Activated naive CD4-positive, alpha-beta T cell treated with anti-CD3 and anti-CD28 coated beads, Interleukin-2, amount 10 ng/mL, durations not matched to agents 7 days and 5 days (primary cell): Measurements from ENCODE around the gene ANKRD33.

ENCODE experiments used
- CTCF ChIA-PET: fragments of 350-600 bp; sonication (Branson Sonifier 250); formaldehyde crosslinking; loops from one replicate; lab custom pipeline; 2021; ENCODE audit warnings: antibody characterized with exemption; lab: Charles Lee
- DNase-seq: peaks from one replicate; pipeline ENCODE4 v3.0.0-alpha.2; 2020
- H3K27ac Mint-ChIP-seq: one replicate; pipeline ENCODE4 v1.8.0; 2021; ENCODE audit warnings: mild to moderate bottlenecking, moderate library complexity, mixed read lengths
- H3K27me3 Mint-ChIP-seq: one replicate; pipeline ENCODE4 v1.8.0; 2021; ENCODE audit warnings: mild to moderate bottlenecking, mixed read lengths
- H3K36me3 Mint-ChIP-seq: one replicate; pipeline ENCODE4 v1.8.0; 2021; ENCODE audit warnings: mixed read lengths
- H3K4me1 Mint-ChIP-seq: one replicate; pipeline ENCODE4 v1.8.0; 2021; ENCODE audit warnings: mixed read lengths
- H3K4me3 Mint-ChIP-seq: one replicate; pipeline ENCODE4 v1.8.0; 2021; ENCODE audit warnings: mild to moderate bottlenecking, moderate library complexity, mixed read lengths
- H3K9me3 Mint-ChIP-seq: one replicate; pipeline ENCODE4 v1.8.0; 2021; ENCODE audit warnings: mixed read lengths

The ANKRD33 gene

GRCh38 chr12:51934080-51934479 lies 46.2 kb downstream of the ANKRD33 start:
- no peak overlapping the region for H3K4me3 Mint-ChIP-seq
- H3K36me3 Mint-ChIP-seq: no peaks in the 10 kb centered on the region
- peaks cover 42% of the 10 kb centered on the region for H3K27me3 Mint-ChIP-seq
- no peak for DNase-seq
- H3K9me3 Mint-ChIP-seq: no peaks in the 10 kb centered on the region
- no peaks in the 10 kb centered on the region for H3K4me1 Mint-ChIP-seq
- H3K27ac Mint-ChIP-seq: no peak overlapping the region
- CTCF ChIA-PET: no interaction called here

DNA sequence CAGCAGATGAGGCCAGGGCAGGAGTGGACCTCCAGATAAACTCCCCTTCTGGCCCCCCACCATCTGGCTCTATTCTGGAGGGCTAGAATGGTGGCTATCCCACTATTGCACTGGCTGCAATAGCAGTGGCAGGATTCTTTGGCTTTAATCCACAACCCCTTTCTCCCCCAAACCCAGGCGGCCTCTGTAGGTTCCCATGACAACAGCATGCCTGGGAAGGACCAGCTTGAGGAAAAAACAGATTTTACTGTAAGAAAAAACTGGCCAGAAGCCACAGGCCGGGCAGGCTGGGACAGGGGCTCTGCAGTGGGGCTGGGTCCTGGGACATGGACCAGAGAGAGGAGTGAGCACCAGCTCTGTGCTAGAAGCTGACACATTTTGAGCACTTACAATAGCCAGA lies 50.0 kb downstream of the ANKRD33 start:
- Mint-ChIP-seq H3K4me3 (no peak overlapping the region), H3K9me3 (no peaks in the 10 kb centered on the region), H3K36me3 (no peaks in the 10 kb centered on the region), H3K27ac (no peak overlapping the region), H3K27me3 (peaks cover 60% of the 10 kb centered on the region), H3K4me1 (peaks cover 4% of the 10 kb centered on the region)
- DNase-seq: no peak
- CTCF ChIA-PET: interaction anchor here (0.9 kb wide), 2 partner anchors 11 to 43 kb away, joined by 3 read pairs; no protein-coding TSS in a partner anchor

- peaks cover 60% of the 10 kb centered on the region for H3K27me3 Mint-ChIP-seq
- no peaks in the 10 kb centered on the region for H3K36me3 Mint-ChIP-seq
- no peak overlapping the region for H3K27ac Mint-ChIP-seq
- peaks cover 4% of the 10 kb centered on the region for H3K4me1 Mint-ChIP-seq
- CTCF ChIA-PET: interaction anchor here (0.9 kb wide), 1 partner anchor 11 kb away, joined by 3 read pairs; no protein-coding TSS in a partner anchor
- no peak for DNase-seq
- H3K9me3 Mint-ChIP-seq: no peaks in the 10 kb centered on the region
- H3K4me3 Mint-ChIP-seq: no peak overlapping the region
These were observed 50.8 kb downstream of the ANKRD33 start for GRCh38 chr12:51938726-51939125.

DNA sequence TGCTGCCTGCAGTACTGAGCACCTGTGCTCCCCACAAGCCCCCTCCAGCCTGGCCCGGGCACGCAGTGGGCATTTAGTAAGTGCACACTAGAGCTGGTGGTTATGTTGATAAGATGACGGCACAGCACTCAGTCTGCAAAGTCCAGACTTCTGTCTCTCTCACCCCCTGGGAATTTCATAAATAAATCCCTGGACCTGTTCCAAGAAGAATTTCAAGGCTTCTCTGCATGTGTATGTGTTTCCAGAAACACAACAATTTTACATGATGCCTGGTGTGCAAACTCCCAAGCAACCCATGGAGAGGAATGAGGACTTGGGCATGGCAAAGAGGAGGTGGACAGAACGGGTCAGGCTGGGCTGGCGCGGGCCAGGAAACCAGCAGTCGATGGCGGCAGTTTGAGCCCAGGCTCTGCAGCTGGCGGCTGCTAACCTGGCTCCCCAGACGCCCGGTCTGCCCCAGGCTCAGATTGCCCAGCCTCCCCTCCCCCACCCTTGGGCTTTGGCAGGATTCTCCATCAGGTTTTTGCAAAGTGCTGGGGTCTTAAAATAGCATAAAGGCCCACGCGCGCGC lies 53.2 kb downstream of the ANKRD33 start:
- Mint-ChIP-seq H3K9me3 (peaks cover 15% of the 10 kb centered on the region), H3K27me3 (peaks cover 50% of the 10 kb centered on the region), H3K4me1 (peaks cover 4% of the 10 kb centered on the region), H3K36me3 (no peaks in the 10 kb centered on the region), H3K4me3 (no peak overlapping the region), H3K27ac (no peak overlapping the region)
- DNase-seq: no peak
- CTCF ChIA-PET: interaction anchor here (1.0 to 1.4 kb wide), 2 partner anchors 17 to 36 kb away, joined by 3 read pairs; no protein-coding TSS in a partner anchor
